ENCODE data around the gene ALOX12.

DNA sequence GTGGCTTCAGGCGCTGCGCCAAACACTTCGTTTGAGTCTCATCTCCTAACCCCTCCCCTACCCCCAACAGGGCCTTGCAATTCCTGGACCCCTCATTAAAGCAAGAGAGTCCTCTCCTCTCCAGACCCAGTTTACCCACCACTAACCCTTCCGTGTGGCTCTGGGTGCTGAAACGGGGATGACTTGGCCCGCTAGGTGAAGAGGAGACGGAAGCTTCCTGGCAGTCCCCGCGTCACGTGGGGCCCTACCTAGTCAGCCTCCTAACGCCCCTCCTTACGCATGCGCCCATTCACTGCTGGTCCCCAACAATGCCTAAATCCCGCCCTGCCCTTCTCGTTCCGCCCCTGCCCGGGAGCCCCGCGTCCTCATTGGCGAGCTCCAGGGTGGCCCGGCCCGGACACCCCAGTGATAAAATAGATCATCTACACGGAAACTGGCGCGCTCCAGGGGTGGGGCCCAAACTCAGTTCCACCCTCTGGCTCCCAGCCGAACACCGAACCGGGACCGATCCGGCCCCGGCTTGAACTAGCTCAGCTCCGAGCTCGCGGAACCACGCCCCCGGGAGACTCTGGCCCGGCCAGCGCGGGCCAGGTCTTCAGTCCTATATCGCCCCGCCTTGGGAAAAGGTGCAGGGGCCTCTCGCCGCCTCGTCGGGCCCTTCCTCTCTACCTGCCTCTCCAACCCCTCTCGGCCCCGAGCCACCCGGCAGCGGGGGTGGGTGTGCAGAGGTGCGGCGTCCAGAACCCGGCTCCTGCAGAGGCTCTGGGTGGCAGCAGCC lies 39.9 kb downstream of the ALOX12 start, which contains the start of gene SLC16A13:
- TF ChIP-seq, protein P1, sequence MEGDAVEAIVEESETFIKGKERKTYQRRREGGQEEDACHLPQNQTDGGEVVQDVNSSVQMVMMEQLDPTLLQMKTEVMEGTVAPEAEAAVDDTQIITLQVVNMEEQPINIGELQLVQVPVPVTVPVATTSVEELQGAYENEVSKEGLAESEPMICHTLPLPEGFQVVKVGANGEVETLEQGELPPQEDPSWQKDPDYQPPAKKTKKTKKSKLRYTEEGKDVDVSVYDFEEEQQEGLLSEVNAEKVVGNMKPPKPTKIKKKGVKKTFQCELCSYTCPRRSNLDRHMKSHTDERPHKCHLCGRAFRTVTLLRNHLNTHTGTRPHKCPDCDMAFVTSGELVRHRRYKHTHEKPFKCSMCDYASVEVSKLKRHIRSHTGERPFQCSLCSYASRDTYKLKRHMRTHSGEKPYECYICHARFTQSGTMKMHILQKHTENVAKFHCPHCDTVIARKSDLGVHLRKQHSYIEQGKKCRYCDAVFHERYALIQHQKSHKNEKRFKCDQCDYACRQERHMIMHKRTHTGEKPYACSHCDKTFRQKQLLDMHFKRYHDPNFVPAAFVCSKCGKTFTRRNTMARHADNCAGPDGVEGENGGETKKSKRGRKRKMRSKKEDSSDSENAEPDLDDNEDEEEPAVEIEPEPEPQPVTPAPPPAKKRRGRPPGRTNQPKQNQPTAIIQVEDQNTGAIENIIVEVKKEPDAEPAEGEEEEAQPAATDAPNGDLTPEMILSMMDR (IDR thresholded peaks at IDR 0.05): no peak
- TF ChIP-seq EZH2phosphoT487 (IDR thresholded peaks at IDR 0.05) (no peak), EZH2 (IDR thresholded peaks at IDR 0.05) (no peak)
